ENCODE measurements around the gene CX3CR1. TPM values are rescaled to one million over a fixed set of nuclear protein-coding genes. Genes with fewer than 3 reads are reported as not detected.

CX3CR1 gene
- total and polyA plus RNA-seq, 9 donors: 0.12 to 8.4 (median 1.3) TPM

GRCh38 chr3:39280571-39280970, 735 bp upstream of the CX3CR1 start:
- 95 to 97% (median 96%) methylated on average over 5 of the region's 5 CpGs for WGBS, 3 donors
- Histone ChIP-seq H3K27me3 (no peaks in the 10 kb centered on the region), H3K4me3 (no peak overlapping the region), H3K9me3 (no peaks in the 10 kb centered on the region), H3K27ac (no peak overlapping the region), H3K36me3 (no peaks in the 10 kb centered on the region), H3K4me1 (ENCODE audit: insufficient read depth) (no peaks in the 10 kb centered on the region)
- DNase-seq: no peak
- intact Hi-C loops (cut with DNase I): loop anchor here in 2 of 4 donors (5.0 kb wide), 2 partner anchors 73 to 88 kb away; partner anchors contain the start of gene XIRP1 (in 2 of the 2)
- no peak for TF ChIP-seq POLR2A (IDR thresholded peaks at IDR 0.05)
- TF ChIP-seq CTCF (IDR thresholded peaks at IDR 0.05): no peak
- no peak for TF ChIP-seq EP300 (IDR thresholded peaks at IDR 0.05)

GRCh38 chr3:39278616-39278935, 1.3 kb downstream of the CX3CR1 start:
- Histone ChIP-seq H3K36me3 (no peaks in the 10 kb centered on the region), H3K27ac (no peak overlapping the region), H3K4me3 (no peak overlapping the region), H3K9me3 (no peaks in the 10 kb centered on the region), H3K27me3 (no peaks in the 10 kb centered on the region), H3K4me1 (ENCODE audit: insufficient read depth) (no peaks in the 10 kb centered on the region)
- 14 to 33% (median 27%) methylated on average over 1 of the region's 1 CpG for WGBS, 3 donors
- intact Hi-C loops (cut with DNase I): no loop called here
- DNase-seq: no peak
- TF ChIP-seq CTCF (IDR thresholded peaks at IDR 0.05) (no peak), POLR2A (IDR thresholded peaks at IDR 0.05) (no peak), EP300 (IDR thresholded peaks at IDR 0.05) (no peak)

GRCh38 chr3:39277893-39278615, 1.8 kb downstream of the CX3CR1 start:
- intact Hi-C loops (cut with DNase I): no loop called here
- no peak for TF ChIP-seq CTCF (IDR thresholded peaks at IDR 0.05)
- TF ChIP-seq EP300 (IDR thresholded peaks at IDR 0.05): no peak
- TF ChIP-seq POLR2A (IDR thresholded peaks at IDR 0.05): no peak
- Histone ChIP-seq H3K27me3 (no peaks in the 10 kb centered on the region), H3K9me3 (no peaks in the 10 kb centered on the region), H3K36me3 (no peaks in the 10 kb centered on the region), H3K27ac (no peak overlapping the region), H3K4me3 (no peak overlapping the region), H3K4me1 (ENCODE audit: insufficient read depth) (no peaks in the 10 kb centered on the region)
- no peak for DNase-seq
- WGBS, 3 donors: 54 to 59% (median 58%) methylated on average over 5 of the region's 5 CpGs

GRCh38 chr3:39276746-39277145, 3.1 kb downstream of the CX3CR1 start:
- DNase-seq: no peak
- no peaks in the 10 kb centered on the region for H3K4me1 ChIP-seq (ENCODE audit: insufficient read depth)
- no peaks in the 10 kb centered on the region for H3K9me3 ChIP-seq
- TF ChIP-seq EP300 (IDR thresholded peaks at IDR 0.05) (no peak), POLR2A (IDR thresholded peaks at IDR 0.05) (no peak), CTCF (IDR thresholded peaks at IDR 0.05) (no peak)
- no peaks in the 10 kb centered on the region for H3K27me3 ChIP-seq
- no peaks in the 10 kb centered on the region for H3K36me3 ChIP-seq
- intact Hi-C loops (cut with DNase I): no loop called here
- no peak overlapping the region for H3K27ac ChIP-seq
- no peak overlapping the region for H3K4me3 ChIP-seq

Data from ovary (tissue), 9 donors.